ENCODE measurements around the gene RBX1. TPM values are rescaled to one million over a fixed set of nuclear protein-coding genes. Genes with fewer than 3 reads are reported as not detected.
"Not testable (repeated sequence)": the region's sequence is repeated elsewhere in the genome, so short reads cannot be mapped to it uniquely, and the experiment has no call there.

Gene RBX1
- total and polyA plus RNA-seq, 7 experiments from 2014 or later, result 28.9 to 171 (median 34.3) TPM

- Mint-ChIP-seq H3K4me3 (no peak overlapping the region), H3K4me1 (peaks cover 0 to 5% (median 0%) of the 10 kb centered on the region in 7 donors), H3K9me3 (peaks cover 0 to 1% (median 0%) of the 10 kb centered on the region in 11 donors), H3K27ac (no peak overlapping the region), H3K36me3 (no peaks in the 10 kb centered on the region), H3K27me3 (peaks cover 0 to 15% (median 8%) of the 10 kb centered on the region in 5 donors)
- intact Hi-C loops (cut with micrococcal nuclease), result no loop called here
- Histone ChIP-seq H3K4me1 (ENCODE audit: control insufficient read depth in 2 of 2, insufficient read depth in 2 of 2, low read length in 2 of 2) (no peaks in the 10 kb centered on the region), H3K27me3 (ENCODE audit: control insufficient read depth in 2 of 2, insufficient read depth in 2 of 2, low read length in 2 of 2) (no peaks in the 10 kb centered on the region), H3K4me3 (ENCODE audit: low read length) (no peak overlapping the region), H3K27ac (ENCODE audit: low read depth, low read length) (no peak overlapping the region), H3K36me3 (ENCODE audit: control insufficient read depth in 2 of 3, insufficient read depth in 3 of 3, low read length in 3 of 3) (no peaks in the 10 kb centered on the region), H3K9me3 (ENCODE audit: control insufficient read depth in 2 of 3, low read length in 3 of 3) (no peaks in the 10 kb centered on the region)
- no peak for ATAC-seq
- ChIA-PET CTCF (interaction anchor here (0.6 kb wide), 1 partner anchor 44 kb away, joined by 3 read pairs; no protein-coding TSS in a partner anchor), POLR2A (no interaction called here)
- DNase-seq, result no peak
Measured at GRCh38 chr22:40995821-40996220, 44.6 kb downstream of the RBX1 start.

- Histone ChIP-seq H3K9me3 (ENCODE audit: control insufficient read depth in 2 of 3, low read length in 3 of 3) (no peaks in the 10 kb centered on the region), H3K27me3 (ENCODE audit: control insufficient read depth in 2 of 2, insufficient read depth in 2 of 2, low read length in 2 of 2) (no peaks in the 10 kb centered on the region), H3K4me3 (ENCODE audit: low read length) (no peak overlapping the region), H3K27ac (ENCODE audit: low read depth, low read length) (no peak overlapping the region), H3K36me3 (ENCODE audit: control insufficient read depth in 2 of 3, insufficient read depth in 3 of 3, low read length in 3 of 3) (no peaks in the 10 kb centered on the region), H3K4me1 (ENCODE audit: control insufficient read depth in 2 of 2, insufficient read depth in 2 of 2, low read length in 2 of 2) (no peaks in the 10 kb centered on the region)
- ChIA-PET POLR2A (interaction anchor here (0.6 kb wide), 1 partner anchor 451 kb away, joined by 4 read pairs; no protein-coding TSS in a partner anchor), CTCF (interaction anchor here (0.6 kb wide), 1 partner anchor 564 kb away, joined by 4 read pairs; no protein-coding TSS in a partner anchor)
- Mint-ChIP-seq H3K27me3 (peaks cover 0 to 12% (median 5%) of the 10 kb centered on the region in 5 donors), H3K9me3 (peaks cover 0 to 1% (median 0%) of the 10 kb centered on the region in 11 donors), H3K36me3 (no peaks in the 10 kb centered on the region), H3K4me3 (no peak overlapping the region), H3K4me1 (peaks cover 0 to 5% (median 0%) of the 10 kb centered on the region in 7 donors), H3K27ac (no peak overlapping the region)
- no peak for ATAC-seq
- intact Hi-C loops (cut with micrococcal nuclease), result no loop called here
- no peak for DNase-seq
Measured at GRCh38 chr22:40997520-40997919, 46.3 kb downstream of the RBX1 start.

- no peaks in the 10 kb centered on the region for H3K4me1 ChIP-seq (ENCODE audit: control insufficient read depth in 2 of 2, insufficient read depth in 2 of 2, low read length in 2 of 2)
- no peak overlapping the region for H3K27ac ChIP-seq (ENCODE audit: low read depth, low read length)
- Mint-ChIP-seq H3K9me3 (peaks cover 0 to 1% (median 0%) of the 10 kb centered on the region in 11 donors), H3K4me1 (peaks cover 0 to 4% (median 0%) of the 10 kb centered on the region in 7 donors), H3K36me3 (no peaks in the 10 kb centered on the region), H3K4me3 (no peak overlapping the region), H3K27me3 (peaks cover 0 to 7% (median 0%) of the 10 kb centered on the region in 5 donors), H3K27ac (no peak overlapping the region)
- no peak overlapping the region for H3K4me3 ChIP-seq (ENCODE audit: low read length)
- ATAC-seq (no peak), DNase-seq (no peak)
- intact Hi-C loops (cut with micrococcal nuclease), result no loop called here
- ChIA-PET POLR2A (no interaction called here), CTCF (no interaction called here)
- H3K27me3 ChIP-seq (ENCODE audit: control insufficient read depth in 2 of 2, insufficient read depth in 2 of 2, low read length in 2 of 2), result no peaks in the 10 kb centered on the region
- no peaks in the 10 kb centered on the region for H3K9me3 ChIP-seq (ENCODE audit: control insufficient read depth in 2 of 3, low read length in 3 of 3)
- no peaks in the 10 kb centered on the region for H3K36me3 ChIP-seq (ENCODE audit: control insufficient read depth in 2 of 3, insufficient read depth in 3 of 3, low read length in 3 of 3)
Measured at GRCh38 chr22:41000040-41000565, 48.9 kb downstream of the RBX1 start.

GRCh38 chr22:41000941-41001721 is 50.0 kb downstream of the RBX1 start:
- H3K27me3 ChIP-seq (ENCODE audit: control insufficient read depth in 2 of 2, insufficient read depth in 2 of 2, low read length in 2 of 2), result no peaks in the 10 kb centered on the region

GRCh38 chr22:41001722-41002122 is 50.5 kb downstream of the RBX1 start:
- POLR2A ChIA-PET, result no interaction called here
- Histone ChIP-seq H3K9me3 (ENCODE audit: control insufficient read depth in 2 of 3, low read length in 3 of 3) (no peaks in the 10 kb centered on the region), H3K36me3 (ENCODE audit: control insufficient read depth in 2 of 3, insufficient read depth in 3 of 3, low read length in 3 of 3) (no peaks in the 10 kb centered on the region), H3K27ac (ENCODE audit: low read depth, low read length) (no peak overlapping the region), H3K4me1 (ENCODE audit: control insufficient read depth in 2 of 2, insufficient read depth in 2 of 2, low read length in 2 of 2) (no peaks in the 10 kb centered on the region), H3K4me3 (ENCODE audit: low read length) (no peak overlapping the region), H3K27me3 (ENCODE audit: control insufficient read depth in 2 of 2, insufficient read depth in 2 of 2, low read length in 2 of 2) (no peaks in the 10 kb centered on the region)
- ATAC-seq (no peak), DNase-seq (no peak)
- no peaks in the 10 kb centered on the region for H3K36me3 Mint-ChIP-seq
- H3K4me3 Mint-ChIP-seq, result no peak overlapping the region
- no peaks in the 10 kb centered on the region for H3K9me3 Mint-ChIP-seq
- intact Hi-C loops (cut with micrococcal nuclease), result no loop called here
- H3K27me3 Mint-ChIP-seq, result peaks cover 0 to 8% (median 0%) of the 10 kb centered on the region in 5 donors
- peaks cover 0 to 4% (median 0%) of the 10 kb centered on the region in 7 donors for H3K4me1 Mint-ChIP-seq
- CTCF ChIA-PET, result no interaction called here
- no peak overlapping the region for H3K27ac Mint-ChIP-seq

More at GRCh38 chr22:41000941-41001721, 50.0 kb downstream of the RBX1 start:
- Mint-ChIP-seq H3K27ac (peak overlapping the region in 1 of 9 donors; percentile 43), H3K4me1 (peaks cover 0 to 4% (median 0%) of the 10 kb centered on the region in 7 donors), H3K9me3 (no peaks in the 10 kb centered on the region), H3K4me3 (no peak overlapping the region), H3K36me3 (no peaks in the 10 kb centered on the region), H3K27me3 (peaks cover 0 to 8% (median 0%) of the 10 kb centered on the region in 5 donors)
- no peak overlapping the region for H3K4me3 ChIP-seq (ENCODE audit: low read length)
- no peaks in the 10 kb centered on the region for H3K9me3 ChIP-seq (ENCODE audit: control insufficient read depth in 2 of 3, low read length in 3 of 3)
- H3K27ac ChIP-seq (ENCODE audit: low read depth, low read length), result no peak overlapping the region
- CTCF ChIA-PET, result no interaction called here
- H3K36me3 ChIP-seq (ENCODE audit: control insufficient read depth in 2 of 3, insufficient read depth in 3 of 3, low read length in 3 of 3), result no peaks in the 10 kb centered on the region
- ATAC-seq (no peak), DNase-seq (no peak)
- POLR2A ChIA-PET, result no interaction called here
- intact Hi-C loops (cut with micrococcal nuclease), result no loop called here
- H3K4me1 ChIP-seq (ENCODE audit: control insufficient read depth in 2 of 2, insufficient read depth in 2 of 2, low read length in 2 of 2), result no peaks in the 10 kb centered on the region

GRCh38 chr22:41002386-41002785 is 51.2 kb downstream of the RBX1 start:
- H3K36me3 ChIP-seq (ENCODE audit: control insufficient read depth in 2 of 3, insufficient read depth in 3 of 3, low read length in 3 of 3); H3K4me1 Mint-ChIP-seq; intact Hi-C loops (cut with micrococcal nuclease); H3K9me3 ChIP-seq (ENCODE audit: control insufficient read depth in 2 of 3, low read length in 3 of 3); DNase-seq; H3K27me3 ChIP-seq (ENCODE audit: control insufficient read depth in 2 of 2, insufficient read depth in 2 of 2, low read length in 2 of 2); H3K4me1 ChIP-seq (ENCODE audit: control insufficient read depth in 2 of 2, insufficient read depth in 2 of 2, low read length in 2 of 2); H3K36me3 Mint-ChIP-seq; H3K4me3 ChIP-seq (ENCODE audit: low read length); H3K27me3 Mint-ChIP-seq; H3K27ac Mint-ChIP-seq; H3K4me3 Mint-ChIP-seq; H3K27ac ChIP-seq (ENCODE audit: low read depth, low read length); CTCF ChIA-PET; POLR2A ChIA-PET; H3K9me3 Mint-ChIP-seq; ATAC-seq: not testable (repeated sequence)
